GM12865 (cell line): Measurements from ENCODE around the gene GPD2.

Experiments used
- DNase-seq: peaks from one replicate; pipeline ENCODE4 v3.0.0; 2010; ENCODE audit warnings: low read depth
- H3K4me3 ChIP-seq: 2 replicates; pipeline ENCODE4 v1.5.1; 2011; ENCODE audit warnings: mild to moderate bottlenecking, low read depth, low read length, control low read depth
- TF ChIP-seq, protein P1 (sequence below): IDR thresholded peaks from 2 replicates; pipeline ENCODE4 v1.5.1; 2011; ENCODE audit warnings: low read length, control low read depth, low read depth, inconsistent platforms; ENCODE audit not compliant: insufficient read depth; ENCODE audit errors: missing control alignments

GPD2 gene

DNA sequence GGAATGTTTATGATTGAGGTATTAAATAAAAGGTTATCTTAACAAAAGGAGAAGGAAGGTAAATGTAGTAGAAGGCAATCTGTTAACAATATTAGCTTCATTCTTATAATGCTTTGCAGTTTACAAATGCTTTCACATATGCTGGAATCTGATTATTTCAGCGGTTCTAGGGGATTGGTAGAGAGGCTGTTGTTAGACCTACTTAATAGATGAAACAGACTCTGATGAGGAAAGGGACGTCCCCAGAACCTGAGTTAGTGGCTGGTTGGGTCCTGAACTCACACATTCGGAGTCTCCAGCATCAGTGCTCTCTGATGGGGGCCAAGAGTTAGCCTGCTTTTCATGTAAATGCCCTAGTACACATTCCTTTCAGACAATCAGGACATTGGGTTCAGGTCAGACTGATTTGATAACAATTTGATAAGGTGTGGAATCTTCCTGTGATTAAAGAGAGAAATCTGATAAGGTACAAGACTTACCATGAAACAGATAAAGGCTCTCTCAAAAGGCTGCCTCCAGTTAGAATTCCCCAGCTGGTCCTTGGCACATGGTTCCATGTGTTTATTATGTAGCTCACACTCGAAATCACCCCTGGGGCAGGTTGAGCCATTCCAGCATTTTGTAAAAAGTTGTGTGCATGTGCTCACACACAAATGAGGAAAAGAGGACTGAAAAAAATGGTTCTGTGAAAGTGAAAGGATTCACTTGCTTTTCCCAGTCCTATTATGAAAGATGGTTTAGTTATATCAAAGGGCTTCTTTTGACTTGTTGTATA lies 103.1 kb downstream of the GPD2 start:
- TF ChIP-seq, protein P1, sequence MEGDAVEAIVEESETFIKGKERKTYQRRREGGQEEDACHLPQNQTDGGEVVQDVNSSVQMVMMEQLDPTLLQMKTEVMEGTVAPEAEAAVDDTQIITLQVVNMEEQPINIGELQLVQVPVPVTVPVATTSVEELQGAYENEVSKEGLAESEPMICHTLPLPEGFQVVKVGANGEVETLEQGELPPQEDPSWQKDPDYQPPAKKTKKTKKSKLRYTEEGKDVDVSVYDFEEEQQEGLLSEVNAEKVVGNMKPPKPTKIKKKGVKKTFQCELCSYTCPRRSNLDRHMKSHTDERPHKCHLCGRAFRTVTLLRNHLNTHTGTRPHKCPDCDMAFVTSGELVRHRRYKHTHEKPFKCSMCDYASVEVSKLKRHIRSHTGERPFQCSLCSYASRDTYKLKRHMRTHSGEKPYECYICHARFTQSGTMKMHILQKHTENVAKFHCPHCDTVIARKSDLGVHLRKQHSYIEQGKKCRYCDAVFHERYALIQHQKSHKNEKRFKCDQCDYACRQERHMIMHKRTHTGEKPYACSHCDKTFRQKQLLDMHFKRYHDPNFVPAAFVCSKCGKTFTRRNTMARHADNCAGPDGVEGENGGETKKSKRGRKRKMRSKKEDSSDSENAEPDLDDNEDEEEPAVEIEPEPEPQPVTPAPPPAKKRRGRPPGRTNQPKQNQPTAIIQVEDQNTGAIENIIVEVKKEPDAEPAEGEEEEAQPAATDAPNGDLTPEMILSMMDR, result no peak
- no peak for DNase-seq
- no peak overlapping the region for H3K4me3 ChIP-seq

DNA sequence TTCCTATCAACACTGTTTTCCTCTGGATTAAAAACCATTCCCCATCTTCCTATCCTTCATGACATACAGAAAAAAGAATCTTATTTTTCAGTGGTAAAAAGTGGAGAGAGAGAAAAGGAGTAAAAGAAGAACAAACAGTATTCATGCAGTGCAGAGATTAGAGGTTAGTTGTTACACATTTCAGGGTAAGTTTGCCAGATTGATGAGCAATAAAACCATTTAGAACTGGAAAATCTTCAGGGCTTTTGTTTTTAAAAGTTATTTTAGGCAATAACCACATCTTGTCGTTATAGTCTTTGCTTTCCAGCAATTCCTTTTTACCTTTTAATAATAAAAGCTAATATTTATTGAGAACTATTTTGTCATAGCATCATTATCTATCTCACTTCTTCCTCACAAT lies 104.5 kb downstream of the GPD2 start:
- no peak overlapping the region for H3K4me3 ChIP-seq
- TF ChIP-seq, protein P1, result no peak
- DNase-seq, result no peak

DNA sequence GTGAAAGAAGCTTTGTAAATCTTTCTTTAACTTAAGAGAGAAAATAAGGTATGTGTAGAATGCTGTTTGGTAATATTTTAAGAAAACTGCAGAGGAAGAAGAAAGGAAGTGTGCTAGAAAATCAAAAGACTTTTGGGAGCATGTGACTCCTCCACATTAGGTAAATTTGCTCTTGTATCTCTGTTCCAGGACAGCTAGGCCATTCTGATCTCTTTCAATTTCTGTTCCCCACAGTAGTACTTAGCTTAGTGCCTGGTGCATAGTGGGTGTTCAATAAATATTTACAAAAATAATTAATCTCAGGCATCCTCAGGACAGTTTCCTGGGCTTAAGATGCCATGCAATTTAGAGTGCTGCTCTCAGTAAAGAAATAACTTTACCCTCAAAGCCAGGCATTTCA lies 105.0 kb downstream of the GPD2 start:
- TF ChIP-seq, protein P1, result no peak
- H3K4me3 ChIP-seq, result no peak overlapping the region
- peak; percentile 16 for DNase-seq

DNA sequence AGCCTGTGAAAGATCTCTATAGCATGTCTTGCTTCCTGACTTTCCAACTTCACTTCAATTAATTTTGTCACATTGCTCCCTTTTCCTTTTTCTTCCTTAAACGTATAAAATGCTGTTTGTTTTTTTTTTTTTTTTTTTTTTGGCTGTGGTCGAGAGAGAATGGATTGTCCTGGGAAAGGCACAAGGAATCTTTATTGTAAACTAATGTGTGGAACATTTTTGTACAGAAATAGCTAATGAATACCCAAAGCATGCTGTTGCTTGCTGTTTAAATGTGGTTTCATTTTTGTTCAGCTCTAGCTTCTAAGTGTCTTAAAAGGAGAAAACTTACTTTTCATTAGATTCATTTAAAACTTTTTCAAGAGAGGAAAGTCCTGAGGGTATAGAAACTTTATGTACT lies 105.5 kb downstream of the GPD2 start:
- DNase-seq, result no peak
- TF ChIP-seq, protein P1, result no peak
- no peak overlapping the region for H3K4me3 ChIP-seq

DNA sequence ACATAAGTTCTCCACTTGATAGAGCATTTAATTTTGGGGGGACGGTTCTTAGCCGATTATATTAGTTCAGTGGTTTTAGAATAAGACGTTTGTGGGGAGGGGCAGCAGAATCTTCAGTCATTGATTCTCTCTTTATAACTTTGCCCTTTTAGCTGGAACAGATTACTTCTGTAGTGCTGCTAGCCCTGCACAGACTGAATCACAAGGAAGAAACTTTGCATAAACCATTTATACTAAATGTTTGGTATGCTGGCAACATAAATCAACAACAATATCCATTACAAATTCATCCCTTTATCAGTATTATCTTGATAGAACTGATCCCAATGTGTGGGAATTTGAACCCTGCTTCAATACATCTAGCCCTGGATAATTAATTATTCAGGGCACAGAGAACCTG lies 112.2 kb downstream of the GPD2 start:
- TF ChIP-seq, protein P1, result no peak
- H3K4me3 ChIP-seq, result no peak overlapping the region
- DNase-seq, result no peak

DNA sequence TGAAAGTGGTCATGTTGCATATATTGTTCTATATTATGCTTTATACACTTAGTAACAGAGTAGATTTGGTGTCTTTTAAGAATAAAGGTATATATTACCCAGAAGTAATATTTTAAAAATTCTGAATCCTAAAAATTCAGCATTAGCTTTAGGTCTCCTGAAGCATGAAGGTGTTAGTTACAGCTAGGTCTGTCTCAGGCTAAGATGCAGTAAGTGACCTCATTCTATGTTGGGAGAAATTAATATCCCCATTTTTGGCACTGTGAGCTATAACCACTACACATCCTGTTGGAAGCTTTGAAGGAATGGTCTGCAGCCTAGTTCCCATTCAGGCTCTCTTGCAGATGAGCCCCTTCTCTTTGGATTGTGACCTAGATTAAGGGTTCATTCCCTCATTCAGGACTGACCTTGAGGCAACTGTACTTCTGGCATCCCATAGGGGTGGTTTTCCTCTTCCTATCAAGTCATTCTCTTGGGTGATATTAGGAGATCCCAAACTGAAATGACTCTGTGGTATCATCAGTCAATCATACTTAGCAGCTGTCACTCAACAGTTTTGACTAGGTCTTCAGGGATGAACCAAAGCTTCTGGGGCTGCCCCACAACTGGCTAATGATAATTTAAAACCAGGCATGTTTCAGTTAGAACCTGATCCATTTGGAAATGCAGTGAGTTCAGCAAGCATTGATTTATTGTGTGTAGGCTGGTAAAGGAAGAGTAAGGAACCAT lies 117.7 kb downstream of the GPD2 start:
- TF ChIP-seq, protein P1, result no peak
- H3K4me3 ChIP-seq, result no peak overlapping the region
- DNase-seq, result no peak
